22Rv1 (cell line): Measurements from ENCODE around the gene STXBP5.

Source experiments
- ZFX ChIP-seq: fragments of 450-650 bp; IDR thresholded peaks from 2 replicates; pipeline ENCODE4 v1.6.1; 2017; ENCODE audit warnings: antibody characterized with exemption, borderline replicate concordance
- TF ChIP-seq, protein P1 (sequence below): fragments of 450-650 bp; IDR thresholded peaks from 2 replicates; pipeline ENCODE4 v1.5.1; 2017; ENCODE audit warnings: mild to moderate bottlenecking

DNA sequence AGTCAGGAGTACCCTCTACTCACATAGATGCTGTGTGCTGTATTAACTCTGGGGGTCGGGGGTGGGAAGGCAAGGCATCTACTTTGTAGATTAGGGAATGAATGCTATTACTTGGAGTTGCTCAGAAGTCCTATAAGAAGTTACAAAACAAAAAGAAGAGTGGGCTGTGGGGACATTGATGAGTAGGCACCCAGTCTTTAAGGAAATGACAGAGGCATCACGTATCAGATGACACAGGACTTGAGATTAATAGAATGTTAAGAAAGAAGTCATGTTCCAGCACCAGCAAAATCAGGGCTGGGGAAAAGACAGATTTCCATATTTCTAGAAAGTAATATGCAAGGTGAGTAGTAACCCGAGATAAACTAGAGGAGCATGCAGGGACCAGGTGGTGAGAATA lies 19.0 kb upstream of the STXBP5 start:
- TF ChIP-seq, protein P1, sequence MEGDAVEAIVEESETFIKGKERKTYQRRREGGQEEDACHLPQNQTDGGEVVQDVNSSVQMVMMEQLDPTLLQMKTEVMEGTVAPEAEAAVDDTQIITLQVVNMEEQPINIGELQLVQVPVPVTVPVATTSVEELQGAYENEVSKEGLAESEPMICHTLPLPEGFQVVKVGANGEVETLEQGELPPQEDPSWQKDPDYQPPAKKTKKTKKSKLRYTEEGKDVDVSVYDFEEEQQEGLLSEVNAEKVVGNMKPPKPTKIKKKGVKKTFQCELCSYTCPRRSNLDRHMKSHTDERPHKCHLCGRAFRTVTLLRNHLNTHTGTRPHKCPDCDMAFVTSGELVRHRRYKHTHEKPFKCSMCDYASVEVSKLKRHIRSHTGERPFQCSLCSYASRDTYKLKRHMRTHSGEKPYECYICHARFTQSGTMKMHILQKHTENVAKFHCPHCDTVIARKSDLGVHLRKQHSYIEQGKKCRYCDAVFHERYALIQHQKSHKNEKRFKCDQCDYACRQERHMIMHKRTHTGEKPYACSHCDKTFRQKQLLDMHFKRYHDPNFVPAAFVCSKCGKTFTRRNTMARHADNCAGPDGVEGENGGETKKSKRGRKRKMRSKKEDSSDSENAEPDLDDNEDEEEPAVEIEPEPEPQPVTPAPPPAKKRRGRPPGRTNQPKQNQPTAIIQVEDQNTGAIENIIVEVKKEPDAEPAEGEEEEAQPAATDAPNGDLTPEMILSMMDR, result no peak
- no peak for TF ChIP-seq ZFX
